ENCODE measurements around the gene SCLY. TPM values are rescaled to one million over a fixed set of nuclear protein-coding genes. Genes with fewer than 3 reads are reported as not detected.

Gene SCLY
- polyA plus RNA-seq, 1 experiment: 7.7 TPM

DNA sequence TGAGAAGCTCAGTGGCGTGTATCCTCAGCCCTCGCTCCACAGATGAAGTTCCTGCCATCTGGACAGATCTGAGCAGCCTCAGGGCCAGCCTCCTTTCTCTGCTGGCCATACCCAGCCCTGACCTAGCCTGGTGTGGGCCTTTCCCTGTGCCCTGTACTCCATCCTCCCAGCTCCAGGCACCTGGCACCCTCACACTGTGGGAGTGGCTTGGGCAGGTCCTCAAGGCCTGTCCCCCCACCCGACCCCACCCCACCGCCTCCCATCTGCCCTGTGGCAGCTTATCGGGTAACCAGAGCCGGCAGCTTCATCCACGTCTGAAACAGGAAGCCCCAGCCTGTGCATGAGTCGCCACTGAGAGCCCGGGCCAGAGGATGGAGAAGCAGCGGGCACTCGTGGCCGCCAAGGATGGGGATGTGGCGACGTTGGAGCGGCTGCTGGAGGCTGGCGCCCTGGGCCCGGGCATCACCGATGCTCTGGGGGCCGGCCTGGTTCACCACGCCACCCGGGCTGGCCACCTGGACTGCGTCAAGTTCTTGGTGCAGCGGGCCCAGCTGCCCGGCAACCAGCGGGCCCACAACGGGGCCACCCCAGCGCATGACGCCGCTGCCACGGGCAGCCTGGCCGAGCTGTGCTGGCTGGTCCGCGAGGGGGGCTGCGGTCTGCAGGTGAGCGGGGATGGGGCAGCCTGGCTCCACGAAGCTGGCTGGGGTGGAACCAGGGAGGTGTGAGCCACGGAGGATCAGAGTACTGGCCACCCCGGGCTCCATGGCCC is 39.4 kb downstream of the SCLY start, which contains the start of gene ESPNL:
Gene ESPNL (plus strand): TSS at position 292 of the 772 bp plus-strand sequence. CDS start 80 bp downstream, at position 372.
- DNase-seq (ENCODE audit: low read depth): no peak
- ChIA-PET CTCF (no interaction called here), POLR2A (no interaction called here)
- TF ChIP-seq, protein P1, sequence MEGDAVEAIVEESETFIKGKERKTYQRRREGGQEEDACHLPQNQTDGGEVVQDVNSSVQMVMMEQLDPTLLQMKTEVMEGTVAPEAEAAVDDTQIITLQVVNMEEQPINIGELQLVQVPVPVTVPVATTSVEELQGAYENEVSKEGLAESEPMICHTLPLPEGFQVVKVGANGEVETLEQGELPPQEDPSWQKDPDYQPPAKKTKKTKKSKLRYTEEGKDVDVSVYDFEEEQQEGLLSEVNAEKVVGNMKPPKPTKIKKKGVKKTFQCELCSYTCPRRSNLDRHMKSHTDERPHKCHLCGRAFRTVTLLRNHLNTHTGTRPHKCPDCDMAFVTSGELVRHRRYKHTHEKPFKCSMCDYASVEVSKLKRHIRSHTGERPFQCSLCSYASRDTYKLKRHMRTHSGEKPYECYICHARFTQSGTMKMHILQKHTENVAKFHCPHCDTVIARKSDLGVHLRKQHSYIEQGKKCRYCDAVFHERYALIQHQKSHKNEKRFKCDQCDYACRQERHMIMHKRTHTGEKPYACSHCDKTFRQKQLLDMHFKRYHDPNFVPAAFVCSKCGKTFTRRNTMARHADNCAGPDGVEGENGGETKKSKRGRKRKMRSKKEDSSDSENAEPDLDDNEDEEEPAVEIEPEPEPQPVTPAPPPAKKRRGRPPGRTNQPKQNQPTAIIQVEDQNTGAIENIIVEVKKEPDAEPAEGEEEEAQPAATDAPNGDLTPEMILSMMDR (IDR thresholded peaks at IDR 0.05; ENCODE audit: insufficient read depth, low read depth, low read length): no peak
- H3K36me3 ChIP-seq (ENCODE audit: control insufficient read depth, insufficient read depth, low read length): no peaks in the 10 kb centered on the region
- H3K27me3 ChIP-seq (ENCODE audit: control insufficient read depth, insufficient read depth, low read length): no peaks in the 10 kb centered on the region
- H3K4me3 ChIP-seq (ENCODE audit: low read depth, low read length): no peak within 1 kb of the TSS

DNA sequence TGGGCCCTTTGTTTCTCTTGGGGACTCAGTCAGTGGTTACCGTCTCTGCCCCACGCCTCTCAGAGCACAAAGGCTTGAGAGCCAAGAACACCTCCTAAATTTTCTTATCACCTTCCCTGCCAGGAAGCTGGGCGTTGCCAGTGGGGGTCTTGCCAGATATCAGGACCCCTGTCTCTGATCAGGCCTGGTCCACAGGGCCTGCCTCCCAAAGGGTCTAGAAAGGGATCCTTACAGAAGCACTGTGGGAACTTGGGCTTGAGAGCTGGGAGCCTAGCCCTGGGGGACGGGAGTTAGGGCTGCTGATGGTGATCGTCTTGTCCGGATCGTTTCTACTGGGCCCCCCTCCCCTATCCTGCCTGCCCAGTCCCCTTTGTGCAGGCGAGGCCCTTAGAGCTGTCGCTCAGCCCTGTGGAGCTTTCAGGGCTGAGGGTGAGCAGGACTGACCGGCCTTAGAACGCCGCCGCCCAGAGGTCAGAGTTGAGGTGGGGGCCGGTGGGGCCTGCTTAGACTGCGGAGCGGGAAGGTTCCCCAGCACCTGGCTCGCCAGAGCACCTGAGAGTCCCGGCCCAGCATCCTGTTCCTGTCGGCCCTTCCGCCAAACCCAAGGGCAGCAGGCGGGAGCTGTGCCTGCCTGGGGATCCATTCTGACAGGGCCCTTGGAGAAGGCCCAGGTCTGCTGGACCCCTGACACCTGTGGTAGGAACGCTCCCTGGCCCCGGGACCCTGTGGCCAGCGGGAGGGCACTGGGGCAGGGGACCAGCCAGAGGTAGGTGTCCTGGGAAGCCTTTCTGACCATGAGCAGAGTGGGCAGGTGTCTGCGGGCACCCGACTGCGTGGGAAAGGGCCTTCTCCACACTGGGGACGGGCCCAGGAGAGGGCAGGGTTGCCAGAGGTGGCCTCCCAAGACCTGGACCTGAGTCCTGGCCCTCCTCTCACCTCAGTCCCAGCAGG is 40.3 kb downstream of the SCLY start:
- no peaks in the 10 kb centered on the region for H3K36me3 ChIP-seq (ENCODE audit: control insufficient read depth, insufficient read depth, low read length)
- no peaks in the 10 kb centered on the region for H3K27me3 ChIP-seq (ENCODE audit: control insufficient read depth, insufficient read depth, low read length)
- DNase-seq (ENCODE audit: low read depth): no peak
- TF ChIP-seq, protein P1 (IDR thresholded peaks at IDR 0.05; ENCODE audit: insufficient read depth, low read depth, low read length): no peak
- ChIA-PET CTCF (no interaction called here), POLR2A (no interaction called here)
- no peak overlapping the region for H3K4me3 ChIP-seq (ENCODE audit: low read depth, low read length)

DNA sequence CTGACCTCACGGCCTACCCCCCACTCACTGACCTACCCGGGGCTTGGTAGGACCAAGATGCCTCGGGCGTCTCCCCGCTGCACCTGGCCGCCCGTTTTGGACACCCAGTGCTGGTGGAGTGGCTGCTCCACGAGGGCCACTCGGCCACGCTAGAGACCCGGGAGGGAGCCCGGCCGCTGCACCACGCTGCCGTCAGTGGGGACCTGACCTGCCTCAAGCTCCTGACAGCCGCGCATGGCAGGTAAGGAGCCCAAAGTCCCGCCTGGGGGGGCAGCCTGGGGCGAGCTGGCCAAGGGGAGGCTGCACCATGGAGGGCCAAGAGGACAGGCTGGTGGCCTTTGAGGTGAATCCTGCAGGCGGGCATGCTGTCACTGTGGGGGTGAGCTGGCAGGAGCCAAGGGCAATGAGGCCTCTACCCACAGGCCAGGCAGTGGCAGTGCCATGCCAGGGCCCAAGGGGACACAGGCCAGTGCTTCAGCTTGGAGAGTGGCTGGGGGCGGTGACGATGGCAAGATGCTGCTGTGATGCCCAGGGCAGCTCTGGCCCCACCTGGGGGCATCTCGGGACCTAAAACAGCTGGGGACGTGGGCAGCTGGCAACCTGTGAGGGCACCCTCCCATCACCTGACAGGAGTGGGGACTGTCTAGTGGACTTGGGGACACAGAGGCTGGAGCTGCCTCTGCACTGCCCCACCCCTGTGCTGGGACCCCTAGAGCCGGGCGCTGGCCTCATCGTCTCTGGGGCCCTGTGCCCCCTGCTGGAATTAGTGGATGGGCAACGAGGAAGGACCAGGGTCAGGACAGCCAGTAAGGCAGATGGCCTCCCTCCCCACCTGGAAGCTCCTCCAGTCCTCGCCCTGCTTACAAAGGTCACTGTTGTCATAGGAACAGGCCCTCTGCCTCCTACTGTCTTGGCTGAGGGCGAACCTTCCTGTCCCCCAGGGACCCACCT is 41.4 kb downstream of the SCLY start:
- TF ChIP-seq, protein P1 (IDR thresholded peaks at IDR 0.05; ENCODE audit: insufficient read depth, low read depth, low read length): no peak
- Histone ChIP-seq H3K36me3 (ENCODE audit: control insufficient read depth, insufficient read depth, low read length) (no peaks in the 10 kb centered on the region), H3K27me3 (ENCODE audit: control insufficient read depth, insufficient read depth, low read length) (no peaks in the 10 kb centered on the region), H3K4me3 (ENCODE audit: low read depth, low read length) (no peak overlapping the region)
- DNase-seq (ENCODE audit: low read depth): no peak
- ChIA-PET POLR2A (no interaction called here), CTCF (no interaction called here)

DNA sequence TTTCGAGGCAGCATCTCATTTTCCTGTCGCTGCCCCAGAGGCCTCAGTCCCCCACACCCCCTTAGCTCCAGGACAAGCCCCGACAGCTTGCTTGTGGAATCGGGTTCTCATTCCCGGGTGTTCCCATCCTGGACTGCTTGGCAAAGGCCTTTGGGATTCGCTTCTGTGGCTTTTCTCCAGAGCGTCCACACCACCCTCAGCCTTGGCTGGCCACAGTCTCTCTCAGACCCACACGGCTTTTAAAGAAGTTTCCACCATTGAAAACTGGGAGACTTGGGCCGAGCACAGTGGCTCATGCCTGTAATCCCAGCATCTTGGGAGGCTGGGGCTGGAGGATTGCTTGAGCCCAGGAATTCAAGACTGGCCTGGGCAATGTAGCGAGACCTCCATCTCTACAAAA is 42.1 kb downstream of the SCLY start:
- TF ChIP-seq, protein P1 (IDR thresholded peaks at IDR 0.05; ENCODE audit: insufficient read depth, low read depth, low read length): no peak
- H3K36me3 ChIP-seq (ENCODE audit: control insufficient read depth, insufficient read depth, low read length): no peaks in the 10 kb centered on the region
- DNase-seq (ENCODE audit: low read depth): no peak
- H3K4me3 ChIP-seq (ENCODE audit: low read depth, low read length): no peak overlapping the region
- POLR2A ChIA-PET: no interaction called here
- H3K27me3 ChIP-seq (ENCODE audit: control insufficient read depth, insufficient read depth, low read length): peaks cover 2% of the 10 kb centered on the region
- CTCF ChIA-PET: no interaction called here
